HepG2 (cell line): ENCODE measurements around the gene NWD2. TPM values are rescaled to one million over a fixed set of nuclear protein-coding genes. Genes with fewer than 3 reads are reported as not detected.

ENCODE experiments used
- ATAC-seq: fragments of 200-7000 bp; cut with Tn5 transposase; 3 replicates; pipeline ENCODE4 v1.9.1; 2020; ENCODE audit warnings: mild to moderate bottlenecking, moderate library complexity
- BruUV-seq: library from RNA; stranded (reverse); fragments of 400-500 nt; replicated peaks from 2 replicates; lab custom pipeline; 2021; lab: Mats Ljungman, UMichigan
- CTCF ChIA-PET: fragments of 300-600 bp; formaldehyde crosslinking; extraction: SDS; loops from one replicate; lab custom pipeline; 2021; ENCODE audit warnings: low total read pairs, inconsistent platforms, low intra/inter-chr PET ratio; lab: Yijun Ruan, JAX
- POLR2A ChIA-PET: fragments of 350-600 bp; sonication (Branson Sonifier 250); formaldehyde crosslinking; loops from one replicate; lab custom pipeline; 2020; ENCODE audit warnings: antibody characterized with exemption, inconsistent platforms; lab: Yijun Ruan, JAX
- DNase-seq: peaks from one replicate; pipeline ENCODE4 v3.0.0-alpha.2; 2015; ENCODE audit warnings: low spot score
- FAIRE-seq: peaks from 3 replicates; lab custom pipeline; 2011; peaks lifted over from hg19 to GRCh38; lab: Jason Lieb, UNC
- H2AFZ ChIP-seq: one replicate; pipeline ENCODE4 v1.6.1; 2011; ENCODE audit warnings: low read length, inconsistent platforms
- H3K27ac ChIP-seq: fragments of 300-600 bp; 3 replicates; pipeline ENCODE4 v1.8.0; 2011; ENCODE audit warnings: mixed run types, mild to moderate bottlenecking, mixed read lengths, low read length, inconsistent platforms; ENCODE audit not compliant: insufficient read depth; ENCODE audit errors: extremely low read length
- H3K27me3 ChIP-seq, 2 experiments: fragments of 200-600 bp in 1 of 2; 2 replicates in 1 of 2; 3 replicates in 1 of 2; pipeline versions ENCODE4 v1.6.0 to v1.8.0; 2011; ENCODE audit warnings: low read length in 2 of 2, mild to moderate bottlenecking in 2 of 2, moderate library complexity in 2 of 2, inconsistent platforms in 1 of 2; ENCODE audit not compliant: insufficient read depth in 2 of 2, control insufficient read depth in 1 of 2
- H3K36me3 ChIP-seq, 2 experiments: fragments of 200-600 bp in 1 of 2; replicated peaks in 1 of 2; 2 replicates in 1 of 2; 3 replicates in 1 of 2; pipeline versions ENCODE4 v1.5.1 to v1.8.0; 2011; ENCODE audit warnings: low read length in 2 of 2, inconsistent platforms in 1 of 2; ENCODE audit not compliant: insufficient read depth in 2 of 2, control insufficient read depth in 1 of 2
- H3K4me1 ChIP-seq: 2 replicates; pipeline ENCODE4 v1.5.1; 2012; ENCODE audit warnings: low read length, inconsistent platforms; ENCODE audit not compliant: insufficient read depth
- H3K4me2 ChIP-seq: 2 replicates; pipeline ENCODE4 v1.6.0; 2011; ENCODE audit warnings: low read depth, low read length, inconsistent platforms
- H3K4me3 ChIP-seq, 3 experiments: fragments of 200-600 bp in 1 of 3; sonication (generic), shearing (Covaris generic) in 1 of 3; replicated peaks in 1 of 3; 2 replicates each; pipeline ENCODE4 v1.5.1; 2011 to 2016; ENCODE audit warnings: low read length in 3 of 3, inconsistent platforms in 2 of 3, low read depth in 2 of 3, mild to moderate bottlenecking in 2 of 3, control low read depth in 1 of 3, mixed read lengths in 1 of 3; ENCODE audit not compliant: insufficient read depth in 1 of 3
- H3K79me2 ChIP-seq: one replicate; pipeline ENCODE4 v1.6.1; 2011; ENCODE audit warnings: low read length, inconsistent platforms; ENCODE audit not compliant: insufficient read depth
- H3K9ac ChIP-seq: 2 replicates; pipeline ENCODE4 v1.6.0; 2011; ENCODE audit warnings: mild to moderate bottlenecking, low read depth, low read length, inconsistent platforms; ENCODE audit not compliant: insufficient read depth
- H3K9me3 ChIP-seq: 2 replicates; pipeline ENCODE4 v1.5.1; 2012; ENCODE audit warnings: mild to moderate bottlenecking, low read length
- H4K20me1 ChIP-seq: 2 replicates; pipeline ENCODE4 v1.6.0; 2011; ENCODE audit warnings: inconsistent platforms, mild to moderate bottlenecking, low read length, moderate library complexity; ENCODE audit not compliant: insufficient read depth
- ARID4A ChIP-seq: sonication (generic); formaldehyde crosslinking; IDR thresholded peaks from 2 replicates; pipeline ENCODE4 v1.5.0; 2020; ENCODE audit warnings: mild to moderate bottlenecking, missing genetic modification reagents, borderline replicate concordance
- EP300 ChIP-seq, 3 experiments: sonication (generic) in 1 of 3; formaldehyde crosslinking in 1 of 3; IDR thresholded peaks; 2 replicates each; pipeline versions ENCODE4 v1.5.1 to v1.6.1; 2011 to 2020; ENCODE audit warnings: low read depth in 2 of 3, low read length in 2 of 3, borderline replicate concordance in 1 of 3, improper control_type of control experiment in 1 of 3, mild to moderate bottlenecking in 1 of 3, missing genetic modification reagents in 1 of 3, moderate library complexity in 1 of 3
- GMEB2 ChIP-seq: IDR thresholded peaks from 2 replicates; pipeline ENCODE4 v1.6.1; 2016; ENCODE audit warnings: missing biosample characterization, missing genetic modification reagents, low read depth
- HCFC1 ChIP-seq: fragments of 150-350 bp; IDR thresholded peaks from 2 replicates; pipeline ENCODE4 v1.6.1; 2014; ENCODE audit warnings: low read depth, low read length
- IKZF1 ChIP-seq: fragments of 450-650 bp; IDR thresholded peaks from 2 replicates; pipeline ENCODE4 v1.7.1; 2016
- PRDM4 ChIP-seq: sonication (generic); formaldehyde crosslinking; IDR thresholded peaks from 2 replicates; pipeline ENCODE4 v1.9.0; 2021; ENCODE audit warnings: missing genetic modification reagents, borderline replicate concordance
- RAD51 ChIP-seq: fragments of 450-650 bp; IDR thresholded peaks from 2 replicates; pipeline ENCODE4 v1.6.1; 2016; ENCODE audit warnings: borderline replicate concordance
- WGBS: methylation state at CpG from one replicate; pipeline ENCODE4 v1.1.6; 2017; ENCODE audit warnings: low lambda C conversion rate; 5-methylcytosine and 5-hydroxymethylcytosine counted together
- in situ Hi-C: cut with HindIII; loops from 2 replicates; pipeline ENCODE4 v1.10.0; 2017; ENCODE audit warnings: low pct_unique_long_range_greater_than_20kb; ENCODE audit not compliant: extremely low pct_ligation_motif_present
- intact Hi-C: fragments of 100-400 bp; cut with micrococcal nuclease; formaldehyde crosslinking; loops from one replicate; pipeline ENCODE4 v1.10.0; 2022; ENCODE audit not compliant: unreplicated experiment
- polyA plus RNA-seq, 8 experiments: library from polyadenylated mRNA; depleted of rRNA in 3 of 8; stranded (reverse) in 7 of 8; unstranded in 1 of 8; fragments of >200 nt; fragmentation: Illumina TruSeq in 4 of 8; extraction: Trizol in 4 of 8; gene quantifications; 2 replicates each; pipeline versions ENCODE4 v1.2.1 to v1.2.3, GENCODE V29; 2011 to 2016; ENCODE audit warnings: low read depth in 4 of 8, missing spikeins in 1 of 8, mixed read lengths in 1 of 8; ENCODE audit not compliant: insufficient read depth in 1 of 8
- total RNA-seq, 5 experiments: library from RNA; depleted of rRNA; stranded (reverse); fragments of >200 nt; fragmentation: Illumina TruSeq; extraction: Trizol; gene quantifications; 2 replicates each; pipeline ENCODE4 v1.2.3, GENCODE V29; 2016; ENCODE audit warnings: low read depth in 1 of 5

The NWD2 gene
- total and polyA plus RNA-seq, 2 of the 13 experiments (the other 11 are each of a cell fraction or from before 2014, with no cell fraction given) = not detected

GRCh38 chr4:37453999-37454800 lies 209.7 kb downstream of the NWD2 start (continued):
- TF ChIP-seq EP300 (IDR thresholded peaks at IDR 0.05; ENCODE audit: low read depth in 2 of 2, low read length in 2 of 2) (no peak), EP300 (CRISPR knock-in tag; IDR thresholded peaks at IDR 0.05; ENCODE audit: borderline replicate concordance) (no peak), ARID4A (no peak)

DNA sequence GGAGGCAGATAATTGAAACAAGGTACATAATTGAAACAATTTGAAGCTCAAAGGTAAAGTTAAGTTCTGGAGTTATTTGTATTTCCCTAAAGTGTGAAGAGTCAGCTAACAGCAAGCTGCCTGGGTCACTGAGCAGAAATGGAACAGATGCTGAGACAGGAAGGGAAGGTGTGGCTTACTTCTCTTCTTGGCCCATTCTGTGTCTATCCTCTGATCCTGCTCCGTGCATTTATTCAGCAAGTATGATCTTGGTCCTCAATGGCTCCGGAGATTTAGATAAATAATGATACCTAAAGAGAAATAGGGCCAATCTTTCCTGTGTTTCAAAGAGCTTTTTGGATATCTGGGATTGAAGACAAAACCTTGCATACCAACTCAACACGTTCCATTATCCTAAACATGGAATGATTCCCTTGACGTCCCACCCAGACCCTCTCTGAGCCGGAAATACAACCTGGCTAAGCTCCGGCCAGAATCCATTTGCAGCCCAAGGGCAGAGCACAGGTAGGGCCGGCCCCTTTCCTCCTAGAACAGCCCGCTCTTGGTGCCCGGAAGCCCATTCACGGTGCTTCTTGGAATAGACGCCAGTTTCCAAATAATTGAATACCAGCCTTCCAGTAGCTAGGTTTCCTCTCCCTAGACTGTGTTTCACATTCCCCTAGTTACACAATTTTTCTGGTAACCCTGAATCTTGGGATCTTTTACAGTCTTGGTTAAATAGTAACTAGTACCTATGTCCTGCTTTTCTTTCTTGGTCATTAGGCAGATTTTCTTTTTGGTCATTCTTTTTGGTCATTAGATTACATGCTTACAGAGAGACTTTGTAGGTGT lies 211.0 kb downstream of the NWD2 start:
- peak overlapping the region; percentile 16; the same call in 1 of the 2 replicates for H3K4me2 ChIP-seq
- no peak overlapping the region for H3K4me3 ChIP-seq
- ChIA-PET CTCF (interaction anchor here (2.8 kb wide), 1 partner anchor 346 kb away, joined by 10 read pairs; no protein-coding TSS in a partner anchor), POLR2A (no interaction called here)
- intact Hi-C loops = no loop called here
- no peak for FAIRE-seq
- no peaks in the 10 kb centered on the region for H3K9me3 ChIP-seq
- H2AFZ ChIP-seq = no peak overlapping the region
- no peaks in the 10 kb centered on the region for H3K36me3 ChIP-seq
- no peak for DNase-seq
- in situ Hi-C loops = loop anchor here (10.0 kb wide), 1 partner anchor 339 kb away; no protein-coding TSS in a partner anchor
- WGBS = 5% methylated on average over 10 of the region's 11 CpGs
- H3K79me2 ChIP-seq = no peaks in the 10 kb centered on the region
- BruUV-seq = no TSS peak
- H3K27me3 ChIP-seq = peaks cover 0 to 26% of the 10 kb centered on the region in 2 experiments; a peak in 4 of 5 replicates
- TF ChIP-seq GMEB2 (no peak), PRDM4 (CRISPR knock-in tag) (no peak), RAD51 (no peak), IKZF1 (no peak), HCFC1 (no peak)
- H4K20me1 ChIP-seq = no peaks in the 10 kb centered on the region
- H3K27ac ChIP-seq = no peak overlapping the region
- H3K4me1 ChIP-seq = peaks cover 33% of the 10 kb centered on the region
- H3K9ac ChIP-seq = no peak overlapping the region
- no peak for ATAC-seq
